ENCODE data around the gene ZFR2.

DNA sequence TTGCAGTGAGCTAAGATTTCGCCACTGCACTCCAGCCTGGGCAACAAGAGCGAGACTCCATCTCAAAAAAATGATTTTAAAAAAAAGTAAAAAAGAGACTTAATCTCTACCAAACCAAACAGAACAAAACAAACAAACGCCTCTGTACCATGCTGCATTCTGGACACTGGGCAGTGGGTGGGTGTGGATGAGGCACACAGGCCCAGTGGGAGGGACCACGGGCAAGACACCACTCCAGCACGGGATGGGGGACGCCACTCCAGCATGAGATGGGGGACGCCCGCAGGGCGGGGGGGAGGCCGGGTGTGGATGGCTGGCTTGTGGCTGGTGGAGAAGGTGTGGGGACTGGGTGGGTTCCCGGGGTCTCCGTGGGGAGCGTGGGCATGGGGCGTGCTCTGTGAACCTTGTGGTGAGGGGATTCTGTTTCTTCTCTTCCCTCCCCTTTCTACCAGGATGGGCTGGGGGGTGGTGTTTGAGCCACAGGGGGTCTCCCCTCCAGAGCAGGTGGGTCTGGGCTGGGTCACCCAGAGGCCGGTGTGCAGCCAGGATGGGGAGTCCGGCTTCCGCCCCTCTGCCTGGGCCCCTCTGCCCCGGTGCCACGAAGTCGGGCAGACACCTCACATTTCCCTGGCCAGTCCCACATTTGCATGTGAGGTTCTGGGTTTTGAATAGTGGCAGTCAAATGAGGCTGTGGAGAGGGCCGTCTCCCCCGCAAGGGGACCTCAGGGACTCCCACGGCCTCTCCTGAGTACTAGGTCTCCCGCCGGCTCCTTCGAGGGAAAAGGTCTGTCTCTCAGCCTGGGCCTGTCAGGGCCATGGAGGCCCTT lies 58.7 kb downstream of the ZFR2 start:
- TF ChIP-seq, protein P1, sequence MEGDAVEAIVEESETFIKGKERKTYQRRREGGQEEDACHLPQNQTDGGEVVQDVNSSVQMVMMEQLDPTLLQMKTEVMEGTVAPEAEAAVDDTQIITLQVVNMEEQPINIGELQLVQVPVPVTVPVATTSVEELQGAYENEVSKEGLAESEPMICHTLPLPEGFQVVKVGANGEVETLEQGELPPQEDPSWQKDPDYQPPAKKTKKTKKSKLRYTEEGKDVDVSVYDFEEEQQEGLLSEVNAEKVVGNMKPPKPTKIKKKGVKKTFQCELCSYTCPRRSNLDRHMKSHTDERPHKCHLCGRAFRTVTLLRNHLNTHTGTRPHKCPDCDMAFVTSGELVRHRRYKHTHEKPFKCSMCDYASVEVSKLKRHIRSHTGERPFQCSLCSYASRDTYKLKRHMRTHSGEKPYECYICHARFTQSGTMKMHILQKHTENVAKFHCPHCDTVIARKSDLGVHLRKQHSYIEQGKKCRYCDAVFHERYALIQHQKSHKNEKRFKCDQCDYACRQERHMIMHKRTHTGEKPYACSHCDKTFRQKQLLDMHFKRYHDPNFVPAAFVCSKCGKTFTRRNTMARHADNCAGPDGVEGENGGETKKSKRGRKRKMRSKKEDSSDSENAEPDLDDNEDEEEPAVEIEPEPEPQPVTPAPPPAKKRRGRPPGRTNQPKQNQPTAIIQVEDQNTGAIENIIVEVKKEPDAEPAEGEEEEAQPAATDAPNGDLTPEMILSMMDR (IDR thresholded peaks at IDR 0.05; ENCODE audit: low read length): no peak
- no peak for TF ChIP-seq EZH2 (IDR thresholded peaks at IDR 0.05; ENCODE audit: borderline replicate concordance, low read length)

Measured in OCI-LY1 (cell line).